Mucosa of descending colon (tissue), 3 donors: Measurements from ENCODE around the gene SMARCD3. TPM values are rescaled to one million over a fixed set of nuclear protein-coding genes. Genes with fewer than 3 reads are reported as not detected.

Experiments used
- ATAC-seq: fragments of 200-7000 bp; cut with Tn5 transposase; one replicate; pipeline ENCODE4 v1.9.1; 2020; ENCODE audit warnings: mild to moderate bottlenecking, moderate library complexity
- DNase-seq, 3 donors: peaks; one replicate each; pipeline ENCODE4 v3.0.0-alpha.2; 2020
- H3K36me3 ChIP-seq: fragments of 200-600 bp; one replicate; pipeline ENCODE4 v1.8.0; 2021; ENCODE audit warnings: low read depth, mild to moderate bottlenecking
- H3K4me1 ChIP-seq: fragments of 200-600 bp; one replicate; pipeline ENCODE4 v1.8.0; 2021; ENCODE audit warnings: low read depth, mild to moderate bottlenecking
- H3K4me3 ChIP-seq: fragments of 200-600 bp; one replicate; pipeline ENCODE4 v1.8.0; 2021; ENCODE audit warnings: mild to moderate bottlenecking
- H3K9me3 ChIP-seq: fragments of 200-600 bp; one replicate; pipeline ENCODE4 v1.8.0; 2021; ENCODE audit warnings: mild to moderate bottlenecking
- CTCF ChIP-seq: fragments of 200-600 bp; IDR thresholded peaks from one replicate; pipeline ENCODE4 v1.8.0; 2022; ENCODE audit warnings: antibody characterized with exemption, mild to moderate bottlenecking
- intact Hi-C, 2 donors: fragments of 100-400 bp; cut with DNase I in 1 of 2; cut with micrococcal nuclease in 1 of 2; formaldehyde crosslinking; loops; one replicate each; pipeline versions ENCODE4 v1.11.0 to v1.11.1; 2022; cut with DNase I, micrococcal nuclease
- total RNA-seq, 3 donors: library from RNA; stranded (reverse); fragmentation: NEBNext Ultra II Directional in 2 of 3; extraction: Animal tissue kit (Norgen Biotek cat#: 25700) in 2 of 3; gene quantifications; one replicate each; pipeline versions ENCODE4 v1.2.1 to v1.2.4, GENCODE V29; 2021 to 2023
- donor health status: DM: no; HTN: no; CAD: no; lungs with moderate emphysema.
- donor health status: DM: no; HTN: no; CAD: no.
- donor health status: DM: no; HTN: yes; CAD: no.

Gene SMARCD3
- total RNA-seq, 3 donors from 2014 or later, result 5.1 to 44.3 (median 10.0) TPM

DNA sequence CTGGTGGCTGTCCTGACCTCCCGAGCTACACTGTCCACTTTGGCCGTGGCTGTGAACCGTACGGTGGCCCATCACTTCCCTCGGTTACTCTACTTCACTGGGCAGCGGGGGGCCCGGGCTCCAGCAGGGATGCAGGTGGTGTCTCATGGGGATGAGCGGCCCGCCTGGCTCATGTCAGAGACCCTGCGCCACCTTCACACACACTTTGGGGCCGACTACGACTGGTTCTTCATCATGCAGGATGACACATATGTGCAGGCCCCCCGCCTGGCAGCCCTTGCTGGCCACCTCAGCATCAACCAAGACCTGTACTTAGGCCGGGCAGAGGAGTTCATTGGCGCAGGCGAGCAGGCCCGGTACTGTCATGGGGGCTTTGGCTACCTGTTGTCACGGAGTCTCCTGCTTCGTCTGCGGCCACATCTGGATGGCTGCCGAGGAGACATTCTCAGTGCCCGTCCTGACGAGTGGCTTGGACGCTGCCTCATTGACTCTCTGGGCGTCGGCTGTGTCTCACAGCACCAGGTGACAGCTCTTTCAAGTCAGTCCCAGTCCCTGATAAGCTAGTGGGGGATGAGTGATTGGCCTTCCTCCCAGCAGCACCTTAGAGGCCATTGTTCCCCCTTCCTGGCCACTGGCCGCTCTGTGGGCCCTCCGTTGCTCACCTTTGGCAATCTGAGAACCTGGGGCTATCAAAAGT lies 13.3 kb downstream of the SMARCD3 start:
- intact Hi-C loops, result no loop called here
- H3K4me3 ChIP-seq, result no peak overlapping the region
- no peaks in the 10 kb centered on the region for H3K9me3 ChIP-seq
- DNase-seq (no peak), ATAC-seq (no peak)
- no peaks in the 10 kb centered on the region for H3K36me3 ChIP-seq
- H3K4me1 ChIP-seq, result peaks cover 17% of the 10 kb centered on the region
- no peak for TF ChIP-seq CTCF

- H3K4me3 ChIP-seq, result no peak overlapping the region
- DNase-seq (no peak), ATAC-seq (no peak)
- H3K9me3 ChIP-seq, result no peaks in the 10 kb centered on the region
- no peaks in the 10 kb centered on the region for H3K36me3 ChIP-seq
- intact Hi-C loops, result no loop called here
- H3K4me1 ChIP-seq, result peaks cover 20% of the 10 kb centered on the region
- no peak for TF ChIP-seq CTCF
Observed at GRCh38 chr7:151233804-151234203, 14.7 kb downstream of the SMARCD3 start.

DNA sequence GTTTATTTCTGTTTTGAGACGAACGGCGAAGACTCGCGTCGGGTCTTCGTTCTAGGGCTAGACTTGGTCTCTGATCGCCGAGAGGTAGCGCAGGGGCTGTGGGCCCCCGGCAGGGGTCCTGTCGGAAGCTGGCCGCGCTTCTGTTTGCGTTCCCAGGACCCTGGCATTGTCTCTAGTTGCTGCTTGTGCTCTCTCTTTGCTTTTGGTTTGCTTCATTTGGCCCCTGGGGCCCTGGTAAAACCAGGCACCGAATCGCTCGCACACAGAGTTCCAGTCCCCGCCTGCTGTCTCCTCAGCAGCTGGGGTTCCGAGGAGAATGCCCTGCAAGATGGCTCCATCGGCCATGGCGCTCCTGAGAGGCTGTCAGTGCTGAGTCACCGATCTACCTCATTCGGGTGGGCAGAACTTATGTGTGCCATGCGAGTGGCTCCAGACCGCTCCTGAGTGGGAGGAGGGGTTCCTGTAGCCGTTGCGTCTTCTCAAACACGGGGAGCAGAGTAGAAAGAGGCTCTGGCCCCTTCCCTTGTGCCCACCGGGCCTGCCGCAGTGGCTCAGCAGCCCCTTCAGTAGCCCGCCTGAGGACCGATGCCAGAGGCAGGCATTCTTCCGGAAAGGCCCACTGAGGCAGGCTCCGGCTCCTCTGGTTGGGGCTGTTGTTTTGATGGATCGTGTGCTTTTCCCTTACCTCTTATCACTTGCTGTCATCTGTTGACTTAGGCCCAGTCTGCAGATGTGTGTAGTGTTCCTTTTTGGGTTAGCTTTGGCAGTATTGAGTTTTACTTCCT lies 15.4 kb downstream of the SMARCD3 start:
- DNase-seq (peak in 1 of 3 donors; percentile 65), ATAC-seq (peak; percentile 50)
- intact Hi-C loops, result no loop called here
- Histone ChIP-seq H3K9me3 (no peaks in the 10 kb centered on the region), H3K36me3 (no peaks in the 10 kb centered on the region), H3K4me1 (peaks cover 27% of the 10 kb centered on the region), H3K4me3 (peak overlapping the region; percentile 90)
- TF ChIP-seq CTCF, result no peak

- no peak for TF ChIP-seq CTCF
- DNase-seq (peak; percentile 93 to 97 (median 95)), ATAC-seq (peak; percentile 92)
- intact Hi-C loops, result no loop called here
- Histone ChIP-seq H3K4me1 (peaks cover 32% of the 10 kb centered on the region), H3K9me3 (no peaks in the 10 kb centered on the region), H3K36me3 (no peaks in the 10 kb centered on the region), H3K4me3 (peak within 1 kb of the TSS; percentile 90)
Observed at GRCh38 chr7:151232091-151232916, 16.2 kb downstream of the SMARCD3 start, which contains the start of gene CHPF2. Gene CHPF2, plus strand, starts transcription at chr7:151232483. Its CDS starts 1,529 bp downstream, at chr7:151234012.

- TF ChIP-seq CTCF, result no peak
- Histone ChIP-seq H3K9me3 (no peaks in the 10 kb centered on the region), H3K4me3 (no peak overlapping the region), H3K36me3 (no peaks in the 10 kb centered on the region), H3K4me1 (peaks cover 36% of the 10 kb centered on the region)
- no peak for DNase-seq
- intact Hi-C loops, result no loop called here
- ATAC-seq, result no peak
Observed at GRCh38 chr7:151231080-151231479, 17.4 kb downstream of the SMARCD3 start.
